Smooth muscle cell (in vitro differentiated cells): ENCODE results near the gene SPI1. TPM values are rescaled to one million over a fixed set of nuclear protein-coding genes. Genes with fewer than 3 reads are reported as not detected.

Experiments
- DNase-seq: peaks from one replicate; lab custom pipeline; 2025; ENCODE audit not compliant: unreplicated experiment; lab: John Stamatoyannopoulos, UW
- H2AFZ ChIP-seq: fragments of 200-600 bp; sonication (generic); 2 replicates; pipeline ENCODE4 v1.6.0; 2016; ENCODE audit warnings: antibody characterized with exemption, low read depth, mild to moderate bottlenecking
- H3F3A ChIP-seq: fragments of 200-600 bp; sonication (generic); 2 replicates; pipeline ENCODE4 v1.6.0; 2017; ENCODE audit warnings: antibody characterized with exemption, low read depth
- H3K27ac ChIP-seq: fragments of 200-600 bp; sonication (generic); 2 replicates; pipeline ENCODE4 v1.5.1; 2016; ENCODE audit warnings: low read depth, mild to moderate bottlenecking
- H3K27me3 ChIP-seq: fragments of 200-600 bp; sonication (generic); 2 replicates; pipeline ENCODE4 v1.6.1; 2016; ENCODE audit warnings: low read depth, mild to moderate bottlenecking
- H3K36me3 ChIP-seq: fragments of 200-600 bp; sonication (generic); 2 replicates; pipeline ENCODE4 v1.5.1; 2016; ENCODE audit warnings: low read depth
- H3K4me1 ChIP-seq: fragments of 200-600 bp; sonication (generic); 2 replicates; pipeline ENCODE4 v1.5.1; 2016; ENCODE audit warnings: low read depth
- H3K4me2 ChIP-seq: fragments of 200-600 bp; sonication (generic); 2 replicates; pipeline ENCODE4 v1.6.0; 2016; ENCODE audit warnings: mild to moderate bottlenecking
- H3K4me3 ChIP-seq: fragments of 200-600 bp; sonication (generic); 2 replicates; pipeline ENCODE4 v1.5.1; 2016; ENCODE audit warnings: mild to moderate bottlenecking
- H3K79me2 ChIP-seq: fragments of 200-600 bp; sonication (generic); 2 replicates; pipeline ENCODE4 v1.6.0; 2016; ENCODE audit warnings: low read depth, mild to moderate bottlenecking
- H3K9ac ChIP-seq: fragments of 200-600 bp; sonication (generic); 2 replicates; pipeline ENCODE4 v1.6.0; 2016; ENCODE audit warnings: low read depth
- H3K9me3 ChIP-seq: fragments of 200-600 bp; sonication (generic); replicated peaks from 2 replicates; pipeline ENCODE4 v1.5.1; 2016; ENCODE audit warnings: low read depth
- H4K20me1 ChIP-seq: fragments of 200-600 bp; sonication (generic); 2 replicates; pipeline ENCODE4 v1.6.0; 2016; ENCODE audit warnings: low read depth
- WGBS: methylation state at CpG from one replicate; pipeline ENCODE4 v1.1.7; 2016; ENCODE audit warnings: low lambda C conversion rate; 5-methylcytosine and 5-hydroxymethylcytosine counted together
- polyA plus RNA-seq: library from polyadenylated mRNA; unstranded; fragments of >200 nt; fragmentation: Nextera tagmentation; extraction: Ambion mirVana; gene quantifications from 2 replicates; pipeline ENCODE4 v1.2.1, GENCODE V29; 2016
- total RNA-seq: library from RNA; depleted of rRNA; stranded (reverse); fragments of >200 nt; gene quantifications from 2 replicates; pipeline ENCODE4 v1.2.3, GENCODE V29; 2014
- TF ChIP-seq, protein P1 (sequence below): fragments of 200-600 bp; sonication (generic); IDR thresholded peaks from 2 replicates; pipeline ENCODE4 v1.5.1; 2017; ENCODE audit warnings: borderline replicate concordance, mild to moderate bottlenecking, antibody characterized with exemption; ENCODE audit not compliant: insufficient read depth, poor library complexity, severe bottlenecking

SPI1 gene
- total and polyA plus RNA-seq, 2 experiments from 2014 or later: not detected

DNA sequence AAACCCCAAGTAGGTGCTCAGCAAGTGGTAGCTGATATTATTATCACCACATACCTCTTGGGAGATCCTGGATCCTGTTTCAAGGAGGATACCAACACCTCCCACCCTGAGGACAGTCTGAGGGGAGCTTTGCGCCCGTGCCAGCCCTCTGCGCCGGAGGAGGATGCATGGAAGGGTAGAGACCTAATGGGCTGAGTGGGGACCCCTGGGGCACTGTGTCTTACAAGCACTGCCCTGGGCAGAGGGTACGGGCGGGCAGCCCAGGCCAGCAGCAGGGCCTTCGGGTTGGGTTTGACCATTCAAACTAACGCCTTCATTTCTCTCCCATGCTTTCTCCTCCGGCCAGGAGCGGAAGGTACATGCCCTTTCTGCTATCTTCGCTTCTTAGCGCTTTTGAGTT lies 52.1 kb downstream of the SPI1 start:
- Histone ChIP-seq H3K4me3 (no peak overlapping the region), H4K20me1 (no peaks in the 10 kb centered on the region)
- WGBS: 88% methylated on average over 12 of the region's 12 CpGs

DNA sequence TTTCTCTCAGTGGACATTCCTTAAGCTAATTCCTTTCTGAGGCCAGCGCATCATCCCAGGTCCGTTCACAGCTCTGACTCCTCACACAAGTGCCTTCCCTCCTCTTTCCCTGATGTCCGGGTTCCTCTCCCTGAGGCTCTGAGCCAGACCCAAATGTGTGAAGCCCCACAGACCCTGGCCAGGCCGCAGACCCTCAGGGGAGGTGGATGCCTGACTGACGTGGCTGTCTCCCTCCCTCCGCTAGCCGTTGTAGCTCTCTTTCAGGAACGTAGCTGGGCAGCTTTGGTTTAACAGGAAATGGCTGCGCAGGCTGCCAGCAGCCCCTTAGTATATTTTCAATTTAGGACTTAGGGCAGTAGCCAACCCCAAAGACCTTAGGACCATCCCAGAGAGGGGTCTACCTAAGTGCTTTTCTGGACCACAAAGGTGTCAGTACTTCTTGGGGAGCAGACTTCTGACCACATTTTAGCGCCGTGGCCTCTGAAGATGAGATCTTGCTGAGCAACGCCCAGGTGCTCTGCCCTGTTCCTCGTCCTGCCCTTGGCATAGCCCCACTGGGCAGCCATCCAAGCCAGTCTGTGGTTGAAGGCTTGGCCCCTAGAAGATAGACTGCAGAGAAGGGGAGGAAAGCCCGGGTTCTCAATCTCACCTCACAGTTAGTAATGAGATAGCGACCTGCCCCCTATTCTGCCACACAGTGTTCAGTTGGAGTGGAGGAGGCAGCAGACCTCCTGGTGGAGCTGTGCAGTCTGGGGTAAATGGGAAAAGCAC lies 52.9 kb downstream of the SPI1 start:
- 96% methylated on average over 15 of the region's 15 CpGs for WGBS
- Histone ChIP-seq H3K36me3 (no peaks in the 10 kb centered on the region), H2AFZ (no peak overlapping the region), H3K79me2 (no peaks in the 10 kb centered on the region), H3K4me3 (no peak overlapping the region), H3K9ac (no peak overlapping the region), H3K27me3 (no peaks in the 10 kb centered on the region), H3K4me1 (no peaks in the 10 kb centered on the region), H3K27ac (no peak overlapping the region), H3K4me2 (no peak overlapping the region), H3K9me3 (no peaks in the 10 kb centered on the region), H4K20me1 (no peaks in the 10 kb centered on the region), H3F3A (no peaks in the 10 kb centered on the region)
- no peak for DNase-seq
- TF ChIP-seq, protein P1, sequence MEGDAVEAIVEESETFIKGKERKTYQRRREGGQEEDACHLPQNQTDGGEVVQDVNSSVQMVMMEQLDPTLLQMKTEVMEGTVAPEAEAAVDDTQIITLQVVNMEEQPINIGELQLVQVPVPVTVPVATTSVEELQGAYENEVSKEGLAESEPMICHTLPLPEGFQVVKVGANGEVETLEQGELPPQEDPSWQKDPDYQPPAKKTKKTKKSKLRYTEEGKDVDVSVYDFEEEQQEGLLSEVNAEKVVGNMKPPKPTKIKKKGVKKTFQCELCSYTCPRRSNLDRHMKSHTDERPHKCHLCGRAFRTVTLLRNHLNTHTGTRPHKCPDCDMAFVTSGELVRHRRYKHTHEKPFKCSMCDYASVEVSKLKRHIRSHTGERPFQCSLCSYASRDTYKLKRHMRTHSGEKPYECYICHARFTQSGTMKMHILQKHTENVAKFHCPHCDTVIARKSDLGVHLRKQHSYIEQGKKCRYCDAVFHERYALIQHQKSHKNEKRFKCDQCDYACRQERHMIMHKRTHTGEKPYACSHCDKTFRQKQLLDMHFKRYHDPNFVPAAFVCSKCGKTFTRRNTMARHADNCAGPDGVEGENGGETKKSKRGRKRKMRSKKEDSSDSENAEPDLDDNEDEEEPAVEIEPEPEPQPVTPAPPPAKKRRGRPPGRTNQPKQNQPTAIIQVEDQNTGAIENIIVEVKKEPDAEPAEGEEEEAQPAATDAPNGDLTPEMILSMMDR: no peak

More for the DNA sequence above, 52.1 kb downstream of the SPI1 start:
- Histone ChIP-seq H3K4me2 (no peak overlapping the region), H3K9ac (no peak overlapping the region), H3K4me1 (no peaks in the 10 kb centered on the region), H3K27ac (no peak overlapping the region), H3F3A (no peaks in the 10 kb centered on the region), H3K79me2 (no peaks in the 10 kb centered on the region), H3K9me3 (no peaks in the 10 kb centered on the region), H3K36me3 (no peaks in the 10 kb centered on the region), H3K27me3 (no peaks in the 10 kb centered on the region), H2AFZ (no peak overlapping the region)
- TF ChIP-seq, protein P1: no peak
- no peak for DNase-seq

DNA sequence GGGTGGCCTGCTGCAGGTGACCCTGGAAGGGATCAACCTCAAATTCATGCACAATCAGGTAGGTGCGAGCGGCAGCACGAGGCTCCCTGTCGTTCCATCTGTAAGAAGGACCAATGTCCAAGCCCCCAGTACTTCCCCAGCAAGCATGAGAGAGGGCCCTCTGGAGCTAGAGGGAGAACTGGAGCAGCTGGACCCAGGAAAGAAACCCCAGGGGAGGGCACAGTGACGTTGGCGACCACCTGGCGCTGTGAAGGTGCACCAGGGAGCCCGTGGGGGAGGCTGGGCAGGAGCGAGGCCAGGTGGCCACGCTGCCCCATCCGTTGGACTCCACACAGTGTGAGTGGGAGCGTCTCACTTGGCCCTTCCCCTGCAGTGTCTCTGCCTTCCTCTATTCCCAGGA lies 53.8 kb downstream of the SPI1 start:
- Histone ChIP-seq H3K27me3 (no peaks in the 10 kb centered on the region), H3K4me2 (no peak overlapping the region), H3K9me3 (no peaks in the 10 kb centered on the region), H3K9ac (no peak overlapping the region), H3K4me3 (no peak overlapping the region), H3F3A (no peaks in the 10 kb centered on the region), H3K79me2 (no peaks in the 10 kb centered on the region), H4K20me1 (no peaks in the 10 kb centered on the region), H3K36me3 (no peaks in the 10 kb centered on the region), H2AFZ (no peak overlapping the region), H3K4me1 (no peaks in the 10 kb centered on the region), H3K27ac (no peak overlapping the region)
- 93% methylated on average over 12 of the region's 12 CpGs for WGBS
- no peak for DNase-seq
- TF ChIP-seq, protein P1: no peak

DNA sequence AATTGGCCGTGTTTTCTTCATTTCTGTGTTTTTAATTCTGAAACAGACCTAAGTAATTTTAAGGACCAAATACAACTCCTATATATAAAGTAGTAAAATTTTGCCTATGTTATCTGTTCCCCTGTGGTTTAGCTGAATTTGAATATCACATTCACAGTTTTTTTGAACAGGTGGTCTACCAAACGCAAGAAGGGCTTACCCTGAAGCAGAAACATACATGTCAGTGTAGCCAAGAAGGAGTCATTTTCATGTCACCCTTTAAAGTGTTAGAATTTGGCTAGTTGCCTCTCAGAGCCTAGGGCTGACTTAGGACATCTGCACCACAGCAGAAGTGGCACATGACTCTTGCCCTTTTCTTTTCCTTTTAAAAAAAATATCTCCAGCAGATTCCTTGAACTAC lies 60.2 kb downstream of the SPI1 start:
- WGBS: 100% methylated on average over 2 of the region's 2 CpGs
- Histone ChIP-seq H3K9ac (no peak overlapping the region), H2AFZ (no peak overlapping the region), H3K4me2 (no peak overlapping the region), H3K4me3 (no peak overlapping the region), H3K36me3 (peaks cover 3% of the 10 kb centered on the region), H4K20me1 (no peaks in the 10 kb centered on the region), H3K27ac (no peak overlapping the region), H3K4me1 (no peaks in the 10 kb centered on the region), H3K79me2 (no peaks in the 10 kb centered on the region), H3K27me3 (no peaks in the 10 kb centered on the region), H3F3A (no peaks in the 10 kb centered on the region), H3K9me3 (no peaks in the 10 kb centered on the region)
- TF ChIP-seq, protein P1: no peak
- no peak for DNase-seq
